ENCODE results near the gene GAST. TPM values are rescaled to one million over a fixed set of nuclear protein-coding genes. Genes with fewer than 3 reads are reported as not detected.

GAST gene
- total and polyA plus RNA-seq, 2 of the 13 experiments (the other 11 are each of a cell fraction or from before 2014, with no cell fraction given), result 0.32 to 0.42 TPM

- TF ChIP-seq IKZF5 (CRISPR knock-in tag; IDR thresholded peaks at IDR 0.05), result peak; percentile 92
- TF ChIP-seq GTF2F1 (IDR thresholded peaks at IDR 0.05; ENCODE audit: low read length), result no peak
- no peak for TF ChIP-seq ZNF251 (CRISPR knock-in tag; IDR thresholded peaks at IDR 0.05)
- TF ChIP-seq TBX2 (CRISPR knock-in tag; IDR thresholded peaks at IDR 0.05; ENCODE audit: borderline replicate concordance), result peak; percentile 73
- TF ChIP-seq SMAD9 (CRISPR knock-in tag; IDR thresholded peaks at IDR 0.05), result no peak
- 0 out of 2 replicates have a peak, but pooled peaks have one; percentile 38 for TF ChIP-seq ZNF121 (CRISPR knock-in tag; IDR thresholded peaks at IDR 0.05)
- TF ChIP-seq ZNF530 (CRISPR knock-in tag; IDR thresholded peaks at IDR 0.05; ENCODE audit: low read depth), result no peak
- TF ChIP-seq NFE2L1 (CRISPR knock-in tag; IDR thresholded peaks at IDR 0.05; ENCODE audit: borderline replicate concordance), result no peak
- TF ChIP-seq NFAT5 (CRISPR knock-in tag; IDR thresholded peaks at IDR 0.05), result no peak
- TF ChIP-seq ZMYM3 (CRISPR knock-in tag; IDR thresholded peaks at IDR 0.05), result no peak; the same call in 1 of the 2 replicates
- TF ChIP-seq SRSF4 (IDR thresholded peaks at IDR 0.05; ENCODE audit: low read depth, low read length, poor library complexity, severe bottlenecking), result no peak
- TF ChIP-seq ZNF138 (CRISPR knock-in tag; IDR thresholded peaks at IDR 0.05; ENCODE audit: low read depth), result no peak
- 0 out of 2 replicates have a peak, but pooled peaks have one; percentile 23 for TF ChIP-seq ZNF335 (CRISPR knock-in tag; IDR thresholded peaks at IDR 0.05)
- no peak for TF ChIP-seq CREB1 (IDR thresholded peaks at IDR 0.05)
- TF ChIP-seq CREB1 (CRISPR knock-in tag; IDR thresholded peaks at IDR 0.05), result no peak
- no peak for TF ChIP-seq ZNF260 (CRISPR knock-in tag; IDR thresholded peaks at IDR 0.05; ENCODE audit: borderline replicate concordance, low read depth)
- TF ChIP-seq ZNF770 (CRISPR knock-in tag; IDR thresholded peaks at IDR 0.05), result no peak
- TF ChIP-seq ELF4 (CRISPR knock-in tag; IDR thresholded peaks at IDR 0.05; ENCODE audit: borderline replicate concordance), result no peak
These were observed 46.4 kb upstream of the GAST start (continued) for GRCh38 chr17:41665566-41666236.

Data from HepG2 (cell line).